Tibial nerve (tissue), 3 donors: ENCODE results near the gene GOLT1A.

Source experiments
- POLR2A ChIP-seq, 2 donors: fragments of 450-650 bp; IDR thresholded peaks; one replicate each; pipeline ENCODE4 v1.6.1; 2017; ENCODE audit warnings: antibody characterized with exemption in 2 of 2, mild to moderate bottlenecking in 2 of 2, moderate library complexity in 2 of 2
- TF ChIP-seq, protein P1 (sequence below), 5 experiments: fragments of 200-600 bp in 3 of 5; fragments of 450-650 bp in 2 of 5; sonication (generic) in 3 of 5; IDR thresholded peaks; one replicate each; pipeline ENCODE4 v1.5.1; 2016 to 2019; ENCODE audit warnings: antibody characterized with exemption in 5 of 5, mild to moderate bottlenecking in 3 of 5, moderate library complexity in 2 of 5

DNA sequence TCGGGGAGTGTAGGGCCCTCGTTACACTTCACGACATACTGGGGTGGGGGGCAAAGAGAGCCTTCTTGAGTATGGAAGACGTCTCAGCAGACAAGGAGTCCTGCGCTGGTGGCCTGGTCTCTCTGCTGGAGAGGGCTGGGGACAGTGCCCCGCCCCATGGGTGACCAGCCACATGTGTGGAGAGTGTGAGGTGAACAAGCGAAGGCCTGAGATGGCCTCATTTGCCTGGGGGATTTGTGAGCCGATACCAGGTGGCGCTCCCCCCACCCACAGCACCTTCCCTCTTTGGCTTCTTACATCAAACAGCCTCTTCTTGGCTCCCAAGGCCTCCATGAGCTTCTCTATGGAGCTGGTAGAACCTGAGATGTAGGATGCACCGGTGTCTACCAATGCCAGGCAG is 57.9 kb downstream of the GOLT1A start:
- TF ChIP-seq, protein P1, sequence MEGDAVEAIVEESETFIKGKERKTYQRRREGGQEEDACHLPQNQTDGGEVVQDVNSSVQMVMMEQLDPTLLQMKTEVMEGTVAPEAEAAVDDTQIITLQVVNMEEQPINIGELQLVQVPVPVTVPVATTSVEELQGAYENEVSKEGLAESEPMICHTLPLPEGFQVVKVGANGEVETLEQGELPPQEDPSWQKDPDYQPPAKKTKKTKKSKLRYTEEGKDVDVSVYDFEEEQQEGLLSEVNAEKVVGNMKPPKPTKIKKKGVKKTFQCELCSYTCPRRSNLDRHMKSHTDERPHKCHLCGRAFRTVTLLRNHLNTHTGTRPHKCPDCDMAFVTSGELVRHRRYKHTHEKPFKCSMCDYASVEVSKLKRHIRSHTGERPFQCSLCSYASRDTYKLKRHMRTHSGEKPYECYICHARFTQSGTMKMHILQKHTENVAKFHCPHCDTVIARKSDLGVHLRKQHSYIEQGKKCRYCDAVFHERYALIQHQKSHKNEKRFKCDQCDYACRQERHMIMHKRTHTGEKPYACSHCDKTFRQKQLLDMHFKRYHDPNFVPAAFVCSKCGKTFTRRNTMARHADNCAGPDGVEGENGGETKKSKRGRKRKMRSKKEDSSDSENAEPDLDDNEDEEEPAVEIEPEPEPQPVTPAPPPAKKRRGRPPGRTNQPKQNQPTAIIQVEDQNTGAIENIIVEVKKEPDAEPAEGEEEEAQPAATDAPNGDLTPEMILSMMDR (IDR thresholded peaks at IDR 0.05): no peak
- no peak for TF ChIP-seq POLR2A (IDR thresholded peaks at IDR 0.05)
